Ascending aorta (tissue), 2 donors: Measurements from ENCODE around the gene DIPK1A. TPM values are rescaled to one million over a fixed set of nuclear protein-coding genes. Genes with fewer than 3 reads are reported as not detected.

Experiments used
- DNase-seq, 2 donors: peaks; one replicate each; pipeline ENCODE4 v3.0.0-alpha.2; 2019; ENCODE audit warnings: low spot score in 2 of 2
- H3K27ac ChIP-seq, 2 donors: fragments of 200-600 bp; sonication (generic); one replicate each; pipeline ENCODE4 v1.5.1; 2016 to 2017; ENCODE audit warnings: mild to moderate bottlenecking in 1 of 2
- H3K27me3 ChIP-seq: fragments of 200-600 bp; sonication (generic); one replicate; pipeline ENCODE4 v1.5.1; 2017
- H3K36me3 ChIP-seq, 2 donors: fragments of 200-600 bp; sonication (generic); one replicate each; pipeline ENCODE4 v1.5.1; 2016
- H3K4me1 ChIP-seq, 2 donors: fragments of 200-600 bp; sonication (generic); one replicate each; pipeline ENCODE4 v1.5.1; 2016 to 2017; ENCODE audit warnings: mild to moderate bottlenecking in 1 of 2
- H3K4me3 ChIP-seq, 2 donors: fragments of 200-600 bp; sonication (generic); one replicate each; pipeline ENCODE4 v1.5.1; 2016 to 2017; ENCODE audit warnings: mild to moderate bottlenecking in 1 of 2
- H3K9me3 ChIP-seq, 2 donors: fragments of 200-600 bp; sonication (generic); one replicate each; pipeline ENCODE4 v1.5.1; 2016
- CTCF ChIP-seq, 3 experiments: fragments of 200-600 bp in 2 of 3; fragments of 450-650 bp in 1 of 3; sonication (generic) in 2 of 3; IDR thresholded peaks; one replicate each; pipeline ENCODE4 v1.5.1; 2016 to 2019; ENCODE audit warnings: antibody characterized with exemption in 3 of 3, mild to moderate bottlenecking in 1 of 3, moderate library complexity in 1 of 3
- intact Hi-C: fragments of 100-400 bp; cut with DNase I; formaldehyde crosslinking; loops from one replicate; pipeline ENCODE4 v1.15.1; 2023
- total RNA-seq: library from RNA; depleted of rRNA; stranded (reverse); fragments of >200 nt; gene quantifications from one replicate; pipeline ENCODE4 v1.1.0, GENCODE V29; 2016

DIPK1A gene
- total RNA-seq, 1 donor from 2014 or later = 7.0 TPM

DNA sequence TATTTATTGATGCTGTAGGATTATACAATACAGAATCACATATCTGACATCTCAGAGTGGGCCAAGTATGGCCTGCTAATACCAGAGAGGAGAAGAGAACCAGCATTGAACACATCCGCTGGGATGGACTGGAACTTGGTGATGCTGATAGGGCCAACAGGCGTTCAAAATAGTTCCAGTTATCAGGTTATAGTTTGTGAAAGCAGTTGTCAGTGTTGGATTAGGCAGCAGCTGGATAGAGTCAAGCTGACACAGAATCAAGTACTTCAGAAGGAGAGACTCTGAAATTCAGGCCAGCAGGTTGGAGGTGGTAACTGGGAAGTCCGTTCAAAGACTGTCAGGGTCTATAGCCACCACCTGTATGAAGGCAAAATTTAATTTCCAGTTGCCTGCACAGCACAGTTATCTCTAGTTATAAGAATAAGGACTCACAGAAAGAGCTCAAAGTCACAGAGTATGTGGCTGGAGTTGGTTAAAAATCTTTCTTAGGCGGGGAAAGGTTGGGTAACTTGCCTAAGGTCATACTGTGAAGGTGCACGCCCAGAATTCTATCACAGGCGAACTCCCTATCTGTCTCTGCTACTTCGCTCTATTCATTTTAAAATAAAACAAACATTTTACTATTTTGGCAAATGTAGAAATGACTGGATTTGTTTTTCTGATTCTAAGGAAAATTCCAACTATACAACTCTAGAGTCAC is 9.9 kb upstream of the DIPK1A start:
- Histone ChIP-seq H3K36me3 (no peaks in the 10 kb centered on the region), H3K27me3 (no peaks in the 10 kb centered on the region), H3K4me1 (peaks cover 0 to 5% of the 10 kb centered on the region in 2 donors), H3K9me3 (no peaks in the 10 kb centered on the region), H3K4me3 (no peak overlapping the region), H3K27ac (no peak overlapping the region)
- intact Hi-C loops = no loop called here
- DNase-seq = no peak
- TF ChIP-seq CTCF (IDR thresholded peaks at IDR 0.05) = no peak

DNA sequence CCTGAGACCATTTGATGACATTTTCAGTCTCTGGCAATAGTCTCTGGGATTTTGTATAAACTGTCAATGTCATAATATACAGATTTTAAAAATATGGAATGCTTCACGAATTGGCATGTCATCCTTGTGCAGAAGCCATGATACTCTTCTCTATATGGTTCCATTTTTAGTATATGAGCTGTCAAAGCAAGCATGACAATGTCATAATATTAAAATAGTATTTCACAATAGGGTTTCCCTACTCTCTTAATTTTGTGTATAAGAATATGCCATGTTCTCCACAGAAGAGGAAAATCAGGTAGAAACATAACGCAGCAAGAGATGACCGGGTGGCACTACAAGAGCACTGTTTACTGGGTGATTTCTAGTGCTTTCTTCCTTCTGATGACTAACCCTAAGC is 8.3 kb upstream of the DIPK1A start:
- DNase-seq = no peak
- no peak for TF ChIP-seq CTCF (IDR thresholded peaks at IDR 0.05)
- Histone ChIP-seq H3K27me3 (no peaks in the 10 kb centered on the region), H3K4me1 (peaks cover 0 to 5% of the 10 kb centered on the region in 2 donors), H3K4me3 (no peak overlapping the region), H3K36me3 (no peaks in the 10 kb centered on the region), H3K27ac (no peak overlapping the region), H3K9me3 (no peaks in the 10 kb centered on the region)
- intact Hi-C loops = loop anchor here (10.0 kb wide), 1 partner anchor 875 kb away; no protein-coding TSS in a partner anchor

- intact Hi-C loops = loop anchor here (10.0 kb wide), 1 partner anchor 876 kb away; no protein-coding TSS in a partner anchor
- Histone ChIP-seq H3K27me3 (no peaks in the 10 kb centered on the region), H3K27ac (no peak overlapping the region), H3K4me1 (peaks cover 0 to 5% of the 10 kb centered on the region in 2 donors), H3K36me3 (no peaks in the 10 kb centered on the region), H3K4me3 (no peak overlapping the region), H3K9me3 (no peaks in the 10 kb centered on the region)
- DNase-seq = no peak
- peak in 1 of 3 experiments; percentile 28 for TF ChIP-seq CTCF (IDR thresholded peaks at IDR 0.05)
Observed at GRCh38 chr1:92968138-92969032, 7.1 kb upstream of the DIPK1A start.

DNA sequence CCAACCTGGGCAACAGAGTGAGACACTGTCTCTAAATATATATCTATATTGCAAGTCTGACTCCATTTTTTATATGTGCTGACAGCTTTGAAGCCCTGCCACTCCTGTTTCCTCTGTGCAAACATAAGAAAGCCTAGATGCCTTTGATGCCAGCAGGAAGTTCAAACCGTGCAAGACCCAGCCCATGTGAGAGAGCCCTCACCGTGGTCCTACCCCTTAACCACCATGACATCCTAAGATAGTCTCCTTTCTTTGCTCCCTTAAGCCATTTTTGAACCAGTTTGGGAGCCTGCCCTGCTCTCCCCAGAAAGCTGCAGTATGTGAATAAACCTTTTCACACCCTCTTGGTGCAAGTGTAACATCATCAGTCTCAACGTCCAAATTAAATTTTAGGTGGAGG is 3.7 kb upstream of the DIPK1A start:
- H3K36me3 ChIP-seq = no peaks in the 10 kb centered on the region
- intact Hi-C loops = loop anchor here (10.0 kb wide), 1 partner anchor 880 kb away; no protein-coding TSS in a partner anchor
- H3K27ac ChIP-seq = no peak overlapping the region
- H3K9me3 ChIP-seq = no peaks in the 10 kb centered on the region
- no peaks in the 10 kb centered on the region for H3K4me1 ChIP-seq
- no peak overlapping the region for H3K4me3 ChIP-seq
- H3K27me3 ChIP-seq = no peaks in the 10 kb centered on the region
- DNase-seq = no peak
- TF ChIP-seq CTCF (IDR thresholded peaks at IDR 0.05) = no peak

- Histone ChIP-seq H3K4me3 (no peak overlapping the region), H3K36me3 (no peaks in the 10 kb centered on the region), H3K4me1 (peaks cover 0 to under 1% of the 10 kb centered on the region in 2 donors), H3K27me3 (no peaks in the 10 kb centered on the region), H3K9me3 (no peaks in the 10 kb centered on the region), H3K27ac (no peak overlapping the region)
- intact Hi-C loops = loop anchor here (10.0 kb wide), 1 partner anchor 880 kb away; no protein-coding TSS in a partner anchor
- DNase-seq = no peak
- TF ChIP-seq CTCF (IDR thresholded peaks at IDR 0.05) = no peak
Observed at GRCh38 chr1:92964316-92964715, 3.1 kb upstream of the DIPK1A start.
